Measurements from ENCODE around the gene XYLT1.

XYLT1 gene

GRCh38 chr16:17331071-17331607 is 139.6 kb downstream of the XYLT1 start:
- no peak for DNase-seq (ENCODE audit: low spot score in 2 of 2)
- peaks cover 6% of the 10 kb centered on the region for H3K4me1 Mint-ChIP-seq
- peaks cover 12% of the 10 kb centered on the region for H3K36me3 Mint-ChIP-seq

GRCh38 chr16:17330044-17330443 is 140.7 kb downstream of the XYLT1 start:
- Mint-ChIP-seq H3K4me1 (no peaks in the 10 kb centered on the region), H3K36me3 (peaks cover 8% of the 10 kb centered on the region), H3K4me3 (no peak overlapping the region), H3K27ac (no peak overlapping the region), H3K9me3 (no peaks in the 10 kb centered on the region)
- ATAC-seq (no peak), DNase-seq (ENCODE audit: low spot score in 2 of 2) (no peak)

More at GRCh38 chr16:17331071-17331607, 139.6 kb downstream of the XYLT1 start:
- no peak for ATAC-seq
- no peaks in the 10 kb centered on the region for H3K9me3 Mint-ChIP-seq
- no peak overlapping the region for H3K4me3 Mint-ChIP-seq
- H3K27ac Mint-ChIP-seq = no peak overlapping the region

- no peaks in the 10 kb centered on the region for H3K9me3 Mint-ChIP-seq
- H3K27ac Mint-ChIP-seq = no peak overlapping the region
- DNase-seq (ENCODE audit: low spot score in 2 of 2) (no peak), ATAC-seq (no peak)
- no peak overlapping the region for H3K4me3 Mint-ChIP-seq
- H3K36me3 Mint-ChIP-seq = peaks cover 2% of the 10 kb centered on the region
- H3K4me1 Mint-ChIP-seq = no peaks in the 10 kb centered on the region
These were observed 141.4 kb downstream of the XYLT1 start for GRCh38 chr16:17329391-17329790.

DNA sequence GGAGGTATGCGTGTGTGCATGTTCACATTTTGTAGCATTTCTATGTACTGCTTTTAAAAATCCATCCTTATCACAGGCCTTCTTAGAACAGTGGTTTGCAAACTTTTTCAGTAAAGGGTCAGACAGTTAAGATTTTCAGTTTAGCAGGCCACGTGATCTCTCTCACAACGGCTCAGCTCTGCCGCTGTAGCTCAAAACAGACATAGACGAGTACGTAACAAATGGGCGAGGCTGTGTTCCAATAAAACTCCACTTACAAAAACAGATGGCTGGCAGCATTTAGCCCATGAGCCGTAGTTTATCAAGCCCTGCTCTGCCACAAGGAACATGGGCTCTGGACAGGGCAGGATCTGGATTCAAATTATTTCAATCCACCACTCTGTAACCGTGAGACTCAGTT is 141.8 kb downstream of the XYLT1 start:
- Mint-ChIP-seq H3K27ac (no peak overlapping the region), H3K36me3 (no peaks in the 10 kb centered on the region), H3K4me3 (no peak overlapping the region), H3K9me3 (no peaks in the 10 kb centered on the region), H3K4me1 (peaks cover 3% of the 10 kb centered on the region)
- ATAC-seq (no peak), DNase-seq (ENCODE audit: low spot score in 2 of 2) (no peak)

DNA sequence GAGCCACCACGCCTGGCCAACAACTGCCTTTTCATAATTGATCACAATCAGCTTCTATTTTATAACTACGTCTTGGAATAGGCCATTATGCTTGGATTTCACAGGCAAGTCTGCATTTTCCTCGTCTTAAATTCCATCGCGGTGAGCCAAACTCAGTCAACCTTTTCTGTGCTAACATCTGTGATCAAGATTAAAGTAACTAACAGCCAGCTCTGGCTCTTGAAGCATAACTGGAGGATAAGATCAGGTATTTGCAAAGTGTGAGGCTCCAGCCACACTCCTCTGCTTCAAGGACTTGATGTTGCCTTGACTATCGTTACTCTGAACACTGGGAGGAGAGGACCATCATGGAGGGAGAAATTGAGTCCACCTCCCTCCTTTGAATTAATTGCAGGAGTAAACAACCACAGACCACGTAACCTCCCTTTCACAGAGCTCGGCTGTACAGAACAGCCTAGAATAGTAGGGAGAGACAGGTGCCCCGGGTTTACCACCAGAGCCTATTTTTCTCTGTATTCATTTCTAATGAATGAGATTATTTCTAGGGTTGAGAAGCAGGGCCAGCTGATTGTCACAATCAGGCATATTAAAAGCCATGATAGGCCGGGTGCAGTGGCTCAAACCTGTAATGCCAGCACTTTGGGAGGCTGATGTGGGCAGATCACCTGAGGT is 143.0 kb downstream of the XYLT1 start:
- no peaks in the 10 kb centered on the region for H3K36me3 Mint-ChIP-seq
- H3K27ac Mint-ChIP-seq = no peak overlapping the region
- DNase-seq (ENCODE audit: low spot score in 2 of 2) = no peak
- peaks cover 6% of the 10 kb centered on the region for H3K4me1 Mint-ChIP-seq
- H3K4me3 Mint-ChIP-seq = no peak overlapping the region
- H3K9me3 Mint-ChIP-seq = no peaks in the 10 kb centered on the region
- no peak for ATAC-seq

- DNase-seq (ENCODE audit: low spot score in 2 of 2) (no peak), ATAC-seq (no peak)
- Mint-ChIP-seq H3K4me1 (peaks cover 25% of the 10 kb centered on the region), H3K4me3 (no peak overlapping the region), H3K27ac (no peak overlapping the region), H3K36me3 (no peaks in the 10 kb centered on the region), H3K9me3 (no peaks in the 10 kb centered on the region)
These were observed 145.2 kb downstream of the XYLT1 start for GRCh38 chr16:17325476-17326143.

- no peak overlapping the region for H3K4me3 Mint-ChIP-seq
- peaks cover 32% of the 10 kb centered on the region for H3K4me1 Mint-ChIP-seq
These were observed 146.3 kb downstream of the XYLT1 start for GRCh38 chr16:17324451-17324850.

DNA sequence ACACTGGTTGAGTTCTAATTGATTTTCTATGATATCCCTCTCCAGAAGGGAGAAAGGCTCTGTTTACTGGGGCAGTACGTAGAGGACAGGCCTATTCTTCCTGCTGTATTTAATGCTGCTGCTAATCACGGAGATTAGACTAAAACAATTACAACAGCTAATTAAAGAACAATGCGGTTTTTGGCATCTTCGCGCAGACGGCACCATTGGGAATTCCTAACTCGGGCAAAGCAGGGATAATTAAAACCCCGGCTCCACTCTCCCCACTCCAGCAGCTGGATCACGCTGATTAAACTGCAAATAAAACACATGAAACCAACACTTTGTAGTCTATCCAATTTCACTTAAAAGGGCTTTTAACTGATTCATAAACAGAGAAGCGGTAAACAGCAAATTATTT is 147.6 kb downstream of the XYLT1 start:
- Mint-ChIP-seq H3K4me3 (no peak overlapping the region), H3K27ac (no peak overlapping the region)

More at GRCh38 chr16:17324451-17324850, 146.3 kb downstream of the XYLT1 start:
- no peak overlapping the region for H3K27ac Mint-ChIP-seq
- DNase-seq (ENCODE audit: low spot score in 2 of 2) = no peak
- no peak for ATAC-seq
- H3K9me3 Mint-ChIP-seq = no peaks in the 10 kb centered on the region
- no peaks in the 10 kb centered on the region for H3K36me3 Mint-ChIP-seq

GRCh38 chr16:17321824-17322223 is 148.9 kb downstream of the XYLT1 start:
- no peaks in the 10 kb centered on the region for H3K9me3 Mint-ChIP-seq
- H3K27ac Mint-ChIP-seq = no peak overlapping the region
- no peak overlapping the region for H3K4me3 Mint-ChIP-seq
- peaks cover 37% of the 10 kb centered on the region for H3K4me1 Mint-ChIP-seq
- no peaks in the 10 kb centered on the region for H3K36me3 Mint-ChIP-seq
- no peak for DNase-seq (ENCODE audit: low spot score in 2 of 2)
- ATAC-seq = no peak

More for the DNA sequence above, 147.6 kb downstream of the XYLT1 start:
- DNase-seq (ENCODE audit: low spot score in 2 of 2) (no peak), ATAC-seq (no peak)
- no peaks in the 10 kb centered on the region for H3K9me3 Mint-ChIP-seq
- H3K36me3 Mint-ChIP-seq = no peaks in the 10 kb centered on the region
- peaks cover 32% of the 10 kb centered on the region for H3K4me1 Mint-ChIP-seq

DNA sequence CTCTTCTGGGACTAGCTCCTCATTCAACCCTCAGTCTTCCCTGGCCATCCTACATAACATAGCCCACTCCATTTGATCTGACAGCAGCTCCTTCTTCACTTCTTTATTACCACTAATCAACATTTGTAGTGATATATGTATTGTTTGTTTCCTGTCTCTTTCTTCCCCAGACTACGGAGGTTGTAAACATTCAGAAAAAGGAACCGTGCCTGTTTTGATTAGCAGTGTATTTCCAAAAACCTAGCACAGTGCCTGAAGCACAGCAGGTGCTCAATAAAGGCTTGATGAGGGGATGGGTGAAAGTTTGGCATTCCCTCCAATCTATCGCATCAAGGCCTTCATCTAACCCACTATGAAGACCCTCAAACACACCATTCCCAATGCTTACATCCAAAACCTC is 150.8 kb downstream of the XYLT1 start:
- DNase-seq (ENCODE audit: low spot score in 2 of 2) = no peak

DNA sequence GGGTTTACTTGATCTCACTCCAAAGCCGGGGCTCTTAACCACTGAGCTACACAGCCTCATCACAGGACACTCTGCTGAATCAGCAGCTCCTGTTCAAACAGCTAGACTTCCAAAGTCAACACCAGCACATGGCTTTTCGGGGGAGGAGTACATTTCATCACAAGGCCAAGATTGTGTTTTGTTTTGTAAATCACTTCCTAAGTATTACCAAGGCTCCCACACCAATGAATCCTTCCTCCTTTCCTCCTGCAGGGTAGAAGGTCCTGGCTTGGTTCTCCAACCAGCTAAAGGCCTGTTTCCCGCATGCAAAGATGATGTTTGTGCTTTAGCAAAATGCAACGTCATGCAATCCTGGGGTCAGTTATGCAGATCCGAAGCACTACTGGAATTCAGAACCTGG is 152.5 kb downstream of the XYLT1 start:
- no peak for DNase-seq (ENCODE audit: low spot score in 2 of 2)
- no peak for ATAC-seq
- Mint-ChIP-seq H3K27ac (no peak overlapping the region), H3K36me3 (no peaks in the 10 kb centered on the region), H3K9me3 (no peaks in the 10 kb centered on the region), H3K4me3 (no peak overlapping the region), H3K4me1 (peaks cover 40% of the 10 kb centered on the region)

More for the DNA sequence above, 150.8 kb downstream of the XYLT1 start:
- H3K27ac Mint-ChIP-seq = no peak overlapping the region
- no peak overlapping the region for H3K4me3 Mint-ChIP-seq
- ATAC-seq = no peak
- no peaks in the 10 kb centered on the region for H3K9me3 Mint-ChIP-seq
- H3K4me1 Mint-ChIP-seq = peaks cover 37% of the 10 kb centered on the region
- no peaks in the 10 kb centered on the region for H3K36me3 Mint-ChIP-seq

GRCh38 chr16:17316005-17316404 is 154.8 kb downstream of the XYLT1 start:
- no peak for ATAC-seq
- Mint-ChIP-seq H3K4me1 (peaks cover 34% of the 10 kb centered on the region), H3K36me3 (no peaks in the 10 kb centered on the region), H3K4me3 (no peak overlapping the region), H3K27ac (no peak overlapping the region), H3K9me3 (no peaks in the 10 kb centered on the region)
- DNase-seq (ENCODE audit: low spot score in 2 of 2) = no peak

DNA sequence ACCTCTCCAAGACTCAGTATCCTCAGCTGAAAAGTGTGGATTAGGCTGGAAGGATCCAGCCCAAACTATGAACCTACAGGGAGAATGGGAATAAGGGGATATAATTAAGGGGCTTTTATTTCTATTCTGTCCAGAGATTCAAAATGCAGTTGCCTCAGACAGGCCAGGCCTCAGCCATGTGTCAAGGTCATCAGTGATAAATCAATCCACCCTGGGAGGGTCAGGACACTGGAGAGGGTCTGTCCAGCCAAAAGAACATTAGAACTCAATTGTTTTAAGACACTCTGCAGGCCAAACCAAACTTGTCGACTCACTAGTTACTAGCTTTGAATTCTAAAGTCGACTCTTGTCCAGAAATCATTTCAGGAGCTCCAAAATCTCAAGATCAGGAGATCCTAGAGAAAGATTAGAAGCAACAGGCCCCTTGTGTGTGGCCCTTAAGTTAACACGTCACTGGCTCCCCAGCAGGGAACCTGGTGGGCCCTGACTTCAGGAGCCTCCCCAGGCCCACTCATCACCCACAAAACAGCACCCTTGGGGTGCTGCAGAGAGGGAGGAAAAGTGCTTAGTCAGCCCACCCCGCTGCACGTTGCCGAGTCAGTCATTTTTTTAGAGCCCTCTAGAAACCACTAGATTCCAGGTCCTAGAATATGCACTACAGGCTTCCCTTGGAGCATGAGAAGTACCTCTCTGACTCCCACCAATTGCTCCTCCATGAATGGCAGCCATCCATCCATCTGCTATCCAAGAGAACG is 156.8 kb downstream of the XYLT1 start:
- no peaks in the 10 kb centered on the region for H3K36me3 Mint-ChIP-seq
- ATAC-seq = no peak

GRCh38 chr16:17313085-17313611 is 157.6 kb downstream of the XYLT1 start:
- no peaks in the 10 kb centered on the region for H3K9me3 Mint-ChIP-seq
- no peak overlapping the region for H3K4me3 Mint-ChIP-seq
- DNase-seq (ENCODE audit: low spot score in 2 of 2) (no peak), ATAC-seq (no peak)
- H3K36me3 Mint-ChIP-seq = no peaks in the 10 kb centered on the region
- no peak overlapping the region for H3K27ac Mint-ChIP-seq
- H3K4me1 Mint-ChIP-seq = peaks cover 31% of the 10 kb centered on the region

More for the DNA sequence above, 156.8 kb downstream of the XYLT1 start:
- H3K9me3 Mint-ChIP-seq = no peaks in the 10 kb centered on the region
- peaks cover 31% of the 10 kb centered on the region for H3K4me1 Mint-ChIP-seq
- no peak overlapping the region for H3K4me3 Mint-ChIP-seq
- H3K27ac Mint-ChIP-seq = no peak overlapping the region
- no peak for DNase-seq (ENCODE audit: low spot score in 2 of 2)

DNA sequence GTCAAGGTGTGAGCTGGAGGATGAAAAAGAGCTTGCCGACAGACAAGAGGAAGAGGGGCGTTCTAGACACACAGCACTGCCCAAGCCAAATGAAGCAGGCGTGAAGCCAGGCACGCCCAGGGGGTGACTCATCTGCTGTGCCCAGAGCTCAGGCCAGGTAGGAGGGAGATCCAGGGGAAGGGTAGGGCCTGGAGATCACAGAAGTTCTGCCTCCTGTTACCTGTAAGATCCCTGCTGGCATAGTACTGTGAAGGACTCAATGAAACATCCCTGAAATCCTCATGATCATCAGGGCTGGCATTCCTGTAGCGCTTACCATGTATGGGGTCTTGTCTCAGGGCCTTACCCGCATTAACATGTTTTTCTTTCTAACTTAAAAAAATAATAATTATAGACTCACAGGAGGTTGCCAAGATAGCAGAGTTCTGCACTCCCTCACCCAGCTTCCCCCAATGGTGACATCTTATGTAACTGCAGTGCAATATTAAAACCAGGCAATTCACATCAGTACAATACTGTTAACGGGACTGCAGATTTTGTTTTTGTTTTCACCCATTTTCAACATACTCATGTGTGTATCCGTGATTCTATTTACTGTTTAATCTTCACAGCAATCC is 158.6 kb downstream of the XYLT1 start:
- no peak overlapping the region for H3K4me3 Mint-ChIP-seq
- no peak overlapping the region for H3K27ac Mint-ChIP-seq
- DNase-seq (ENCODE audit: low spot score in 2 of 2) = no peak
- H3K9me3 Mint-ChIP-seq = no peaks in the 10 kb centered on the region
- no peaks in the 10 kb centered on the region for H3K36me3 Mint-ChIP-seq
- H3K4me1 Mint-ChIP-seq = peaks cover 26% of the 10 kb centered on the region
- peak; percentile 65 for ATAC-seq
